Measurements from ENCODE around the gene WDR62.

DNA sequence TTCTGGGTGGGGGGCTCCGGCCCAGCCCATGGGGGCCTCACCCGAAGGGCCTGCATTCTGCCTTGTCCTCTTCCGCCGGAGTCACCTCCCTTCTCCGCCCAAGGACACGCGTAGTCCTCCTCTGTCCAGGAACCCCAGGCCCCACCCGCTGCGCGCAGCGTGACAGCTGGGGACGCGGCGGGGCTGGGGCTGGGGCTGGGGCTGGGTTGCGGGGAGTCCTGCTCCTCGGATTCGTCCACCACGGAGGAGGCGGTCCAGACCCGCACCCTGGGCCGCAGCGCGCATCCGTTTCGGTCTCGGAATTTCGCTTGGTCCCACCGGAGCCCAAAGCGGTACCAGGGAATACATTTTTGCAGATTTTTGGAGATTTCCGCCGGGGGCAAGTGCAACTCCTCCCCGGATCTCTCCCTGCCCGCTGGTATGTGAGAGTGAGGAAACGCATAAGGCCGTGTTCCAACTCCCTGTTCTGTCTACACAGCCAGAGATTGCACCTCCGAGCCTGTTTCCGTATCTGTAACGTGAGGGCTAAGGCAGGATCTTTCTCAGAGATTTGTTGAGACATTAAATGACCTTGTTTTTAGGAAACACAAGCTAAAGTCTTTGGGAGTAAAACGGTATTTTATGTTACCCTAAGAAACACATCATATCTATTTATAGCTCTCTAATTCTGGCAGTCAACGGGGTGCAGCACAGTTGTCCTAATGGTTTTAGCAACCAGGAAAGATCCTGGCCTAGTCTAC is 97.8 kb downstream of the WDR62 start, which contains the start of gene COX7A1:
- TF ChIP-seq, protein P1, sequence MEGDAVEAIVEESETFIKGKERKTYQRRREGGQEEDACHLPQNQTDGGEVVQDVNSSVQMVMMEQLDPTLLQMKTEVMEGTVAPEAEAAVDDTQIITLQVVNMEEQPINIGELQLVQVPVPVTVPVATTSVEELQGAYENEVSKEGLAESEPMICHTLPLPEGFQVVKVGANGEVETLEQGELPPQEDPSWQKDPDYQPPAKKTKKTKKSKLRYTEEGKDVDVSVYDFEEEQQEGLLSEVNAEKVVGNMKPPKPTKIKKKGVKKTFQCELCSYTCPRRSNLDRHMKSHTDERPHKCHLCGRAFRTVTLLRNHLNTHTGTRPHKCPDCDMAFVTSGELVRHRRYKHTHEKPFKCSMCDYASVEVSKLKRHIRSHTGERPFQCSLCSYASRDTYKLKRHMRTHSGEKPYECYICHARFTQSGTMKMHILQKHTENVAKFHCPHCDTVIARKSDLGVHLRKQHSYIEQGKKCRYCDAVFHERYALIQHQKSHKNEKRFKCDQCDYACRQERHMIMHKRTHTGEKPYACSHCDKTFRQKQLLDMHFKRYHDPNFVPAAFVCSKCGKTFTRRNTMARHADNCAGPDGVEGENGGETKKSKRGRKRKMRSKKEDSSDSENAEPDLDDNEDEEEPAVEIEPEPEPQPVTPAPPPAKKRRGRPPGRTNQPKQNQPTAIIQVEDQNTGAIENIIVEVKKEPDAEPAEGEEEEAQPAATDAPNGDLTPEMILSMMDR (IDR thresholded peaks at IDR 0.05): no peak
- TF ChIP-seq POLR2A (IDR thresholded peaks at IDR 0.05) (peak; percentile 44), EP300 (IDR thresholded peaks at IDR 0.05) (peak; percentile 6)

Measured in ovary (tissue), 3 donors.